ENCODE results near the gene NADSYN1.

The NADSYN1 gene

DNA sequence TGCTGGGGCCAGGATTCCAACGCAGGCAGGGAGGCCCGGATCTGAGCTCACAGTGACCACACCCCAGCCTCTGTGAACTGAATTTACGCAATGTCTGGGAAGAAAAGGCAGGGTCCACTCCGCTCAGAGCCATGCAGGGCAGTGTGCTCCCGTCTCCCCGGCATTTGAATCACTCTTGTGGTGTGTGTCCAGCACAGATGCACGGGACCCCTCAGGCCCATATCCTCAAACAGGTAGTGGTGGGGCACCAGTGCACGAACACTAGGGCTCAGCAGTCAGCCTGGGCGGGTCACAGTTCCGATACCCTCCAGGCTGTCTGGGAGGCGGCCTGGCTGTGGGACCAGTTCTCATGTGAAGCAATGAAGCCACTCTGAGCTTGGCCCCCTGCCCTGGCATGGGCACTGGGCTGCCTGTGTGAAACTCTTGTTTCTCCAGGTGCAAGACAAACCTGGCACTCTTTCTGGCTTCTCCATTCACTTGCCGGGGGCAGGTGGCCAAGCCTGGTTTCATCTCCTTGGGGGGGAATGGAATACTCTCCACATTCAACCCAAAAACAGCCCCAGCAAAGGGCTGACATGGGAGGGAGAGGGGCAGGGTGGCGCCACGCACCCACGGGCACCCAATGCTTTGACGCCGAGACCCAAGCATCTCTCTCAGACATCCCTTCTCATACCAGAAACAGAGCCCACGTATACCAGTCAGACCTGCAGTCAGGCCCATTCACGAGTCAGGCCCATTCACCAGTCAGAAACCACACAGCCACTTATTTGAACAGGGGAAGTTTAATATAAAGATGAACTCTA lies 19.2 kb upstream of the NADSYN1 start:
- no peak for DNase-seq (ENCODE audit: low read depth in 3 of 3)

- DNase-seq (ENCODE audit: low read depth in 3 of 3), result no peak
These were observed 18.4 kb upstream of the NADSYN1 start for GRCh38 chr11:71434576-71435130.

DNA sequence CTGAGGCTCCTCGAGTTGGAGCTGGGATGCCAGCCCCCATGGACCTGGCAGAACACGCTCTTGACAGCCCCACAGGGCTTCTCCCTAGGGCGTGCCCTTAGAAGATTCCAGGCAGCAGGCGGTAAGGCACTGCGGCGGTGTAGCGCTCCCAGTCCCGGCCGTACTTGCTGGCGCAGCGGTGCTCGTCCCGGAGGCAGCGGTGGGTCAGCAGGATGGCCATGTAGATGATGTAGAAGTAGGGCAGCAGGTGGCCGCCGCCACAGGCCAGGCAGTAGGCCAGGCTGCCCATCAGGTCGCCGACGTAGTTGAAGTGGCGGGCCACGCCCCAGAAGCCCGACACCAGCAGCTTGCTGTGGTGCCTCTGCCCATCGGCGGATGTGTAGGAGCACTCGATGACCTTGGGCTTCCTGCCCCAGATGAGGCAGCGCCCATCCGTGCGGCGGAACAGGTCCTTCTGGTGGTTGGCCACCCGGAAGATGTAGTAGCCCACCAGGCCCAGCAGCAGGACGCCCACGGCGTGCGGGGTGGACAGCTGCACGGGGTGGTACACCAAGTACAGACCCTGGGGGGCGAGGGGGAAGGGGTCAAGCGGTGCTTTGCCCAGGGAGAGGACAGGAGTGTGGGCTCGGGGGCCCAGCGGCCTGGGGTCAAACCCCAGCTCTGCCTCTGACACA lies 17.6 kb upstream of the NADSYN1 start:
- no peak for DNase-seq (ENCODE audit: low read depth in 3 of 3)

DNA sequence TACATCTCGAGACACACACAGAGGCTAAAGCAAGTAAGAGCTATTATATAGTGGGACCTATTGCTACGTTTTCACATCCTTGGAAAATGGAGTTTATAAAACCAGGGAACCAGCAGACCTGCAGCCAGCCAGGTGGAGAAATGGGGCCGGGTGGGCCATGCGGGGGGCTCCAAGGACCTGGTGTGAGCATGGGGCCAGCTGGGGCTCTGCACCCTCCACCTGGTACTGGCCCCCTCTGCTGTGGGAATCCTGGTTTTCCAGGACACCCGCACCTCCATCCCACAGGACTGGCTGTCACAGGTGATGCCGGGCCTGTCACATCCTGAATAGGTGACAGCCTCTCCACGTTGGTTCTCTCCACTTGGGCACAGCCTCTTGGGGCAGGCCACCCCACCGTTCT lies 16.1 kb upstream of the NADSYN1 start:
- DNase-seq (ENCODE audit: low read depth in 3 of 3), result no peak

GRCh38 chr11:71437399-71437798 lies 15.6 kb upstream of the NADSYN1 start:
- no peak for DNase-seq (ENCODE audit: low read depth in 3 of 3)

DNA sequence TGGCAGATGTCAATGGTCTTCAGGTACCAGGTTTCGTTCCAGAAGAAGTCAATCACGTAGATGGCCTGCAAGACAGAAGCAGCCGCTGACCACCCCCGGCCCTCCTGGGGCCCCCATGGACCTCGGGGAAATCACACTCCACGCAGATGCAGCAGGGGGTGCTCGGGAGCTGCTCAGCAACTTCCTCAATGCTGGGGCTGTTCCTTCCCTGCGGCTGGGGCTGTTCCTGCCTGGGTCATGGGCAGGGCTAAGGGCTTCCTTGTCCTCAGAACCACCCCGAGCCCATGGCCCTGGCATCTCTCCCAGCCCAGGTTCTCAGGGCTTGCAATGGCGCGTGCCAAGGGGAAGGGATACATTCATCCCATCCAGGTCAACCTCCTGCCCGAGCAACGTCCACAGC lies 15.1 kb upstream of the NADSYN1 start:
- DNase-seq (ENCODE audit: low read depth in 3 of 3), result no peak

DNA sequence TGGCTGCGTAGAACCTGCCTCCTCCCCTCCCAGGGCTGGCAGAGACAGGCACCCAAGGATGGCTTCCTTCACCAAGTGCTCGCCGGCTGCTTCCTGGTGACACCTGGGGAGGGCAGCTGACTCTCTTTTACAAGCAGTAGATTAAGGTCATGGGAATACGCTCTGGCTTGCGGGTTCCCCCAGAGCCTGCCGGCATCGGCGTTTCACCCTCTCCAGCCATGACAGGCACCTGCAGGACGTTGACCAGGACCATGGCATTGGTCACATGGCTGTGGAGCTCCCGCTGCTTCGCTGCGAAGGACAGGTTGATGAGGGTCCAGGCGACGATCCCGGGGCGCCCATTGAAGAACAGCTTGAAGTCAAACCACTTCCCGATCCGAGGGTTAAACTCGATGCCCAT lies 14.4 kb upstream of the NADSYN1 start:
- no peak for DNase-seq (ENCODE audit: low read depth in 3 of 3)

- no peak for DNase-seq (ENCODE audit: low read depth in 3 of 3)
These were observed 12.8 kb upstream of the NADSYN1 start for GRCh38 chr11:71440021-71440755.

DNA sequence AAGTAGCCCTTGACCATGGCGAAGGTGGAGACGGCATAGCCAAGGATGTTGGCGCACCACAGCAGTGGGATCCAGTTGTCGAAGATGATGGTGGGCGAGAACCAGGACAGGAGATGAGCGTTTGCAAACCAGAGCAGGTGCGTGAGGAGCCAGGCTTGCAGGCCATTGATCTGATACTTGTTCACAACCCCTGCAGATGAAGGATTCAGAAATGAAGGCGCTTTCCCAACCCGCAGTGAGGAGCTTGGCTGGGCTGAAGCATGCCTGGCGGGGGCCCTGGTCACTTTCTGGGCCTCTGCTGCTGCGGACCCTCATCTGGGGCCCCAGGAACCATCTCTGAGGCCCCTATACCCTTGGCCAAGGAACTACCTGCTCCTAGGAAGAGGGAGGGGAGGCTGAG lies 11.8 kb upstream of the NADSYN1 start:
- no peak for DNase-seq (ENCODE audit: low read depth in 3 of 3)

DNA sequence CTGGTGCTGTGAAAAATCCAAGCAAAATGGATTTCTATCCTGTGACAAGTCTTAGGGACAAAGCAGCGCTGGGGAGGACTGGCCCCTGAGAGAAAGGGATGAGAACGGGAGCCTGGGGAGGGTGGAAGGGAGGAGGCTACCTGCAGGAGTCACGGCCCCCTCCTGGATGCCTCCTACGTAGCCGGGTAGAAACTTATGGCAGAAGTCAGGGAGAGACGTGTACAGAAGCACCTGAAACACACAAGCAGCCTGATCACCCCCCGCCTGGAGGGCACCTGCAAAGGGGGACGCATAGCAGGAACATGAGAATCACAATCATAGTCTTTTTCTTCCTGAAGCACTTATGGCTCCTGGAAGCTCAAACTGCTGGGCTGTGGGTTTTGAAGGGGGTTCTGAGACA lies 10.9 kb upstream of the NADSYN1 start:
- DNase-seq (ENCODE audit: low read depth in 3 of 3), result no peak

DNA sequence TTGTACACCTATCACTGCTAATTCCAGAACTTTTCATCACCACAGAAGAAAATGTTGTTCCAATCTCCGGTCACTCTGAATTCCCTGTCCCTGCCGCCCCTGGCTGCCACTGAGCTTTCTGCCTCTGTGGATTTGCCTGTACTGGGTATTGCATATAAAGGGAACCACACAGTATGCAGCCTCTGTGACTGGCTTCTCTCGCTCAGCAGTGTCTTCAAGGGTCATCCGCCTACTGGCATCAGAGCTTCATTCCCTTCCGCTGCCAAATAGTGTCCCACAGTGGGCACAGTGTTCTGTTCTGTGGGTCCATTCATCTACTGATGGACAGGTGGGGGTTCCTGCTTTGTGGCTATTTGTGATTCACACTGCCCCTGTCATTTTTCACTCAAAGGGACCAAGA lies 10.1 kb upstream of the NADSYN1 start:
- no peak for DNase-seq (ENCODE audit: low read depth in 3 of 3)

- no peak for DNase-seq (ENCODE audit: low read depth in 3 of 3)
These were observed 9.1 kb upstream of the NADSYN1 start for GRCh38 chr11:71443736-71444445.

DNA sequence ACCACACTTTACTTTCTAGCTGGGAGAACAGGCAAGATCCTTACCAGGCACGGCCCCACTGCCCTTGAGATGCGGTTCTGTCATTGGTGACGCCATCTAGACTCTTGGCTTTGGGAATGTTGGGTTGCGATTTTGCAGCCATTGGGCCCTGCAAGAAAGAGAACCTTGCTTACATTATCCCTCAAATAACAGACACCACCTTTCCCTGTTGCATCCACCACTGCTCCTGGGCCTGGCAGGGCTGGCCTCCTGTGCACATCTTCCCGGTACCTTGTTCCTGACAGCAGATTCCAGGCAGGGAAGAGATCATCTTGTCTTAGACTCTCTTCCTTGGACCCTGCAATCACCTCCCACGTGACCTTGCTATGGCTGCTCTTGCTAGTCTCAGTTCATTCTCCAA lies 8.2 kb upstream of the NADSYN1 start:
- no peak for DNase-seq (ENCODE audit: low read depth in 3 of 3)

GRCh38 chr11:71446150-71446549 lies 6.9 kb upstream of the NADSYN1 start:
- DNase-seq (ENCODE audit: low read depth in 3 of 3), result no peak

DNA sequence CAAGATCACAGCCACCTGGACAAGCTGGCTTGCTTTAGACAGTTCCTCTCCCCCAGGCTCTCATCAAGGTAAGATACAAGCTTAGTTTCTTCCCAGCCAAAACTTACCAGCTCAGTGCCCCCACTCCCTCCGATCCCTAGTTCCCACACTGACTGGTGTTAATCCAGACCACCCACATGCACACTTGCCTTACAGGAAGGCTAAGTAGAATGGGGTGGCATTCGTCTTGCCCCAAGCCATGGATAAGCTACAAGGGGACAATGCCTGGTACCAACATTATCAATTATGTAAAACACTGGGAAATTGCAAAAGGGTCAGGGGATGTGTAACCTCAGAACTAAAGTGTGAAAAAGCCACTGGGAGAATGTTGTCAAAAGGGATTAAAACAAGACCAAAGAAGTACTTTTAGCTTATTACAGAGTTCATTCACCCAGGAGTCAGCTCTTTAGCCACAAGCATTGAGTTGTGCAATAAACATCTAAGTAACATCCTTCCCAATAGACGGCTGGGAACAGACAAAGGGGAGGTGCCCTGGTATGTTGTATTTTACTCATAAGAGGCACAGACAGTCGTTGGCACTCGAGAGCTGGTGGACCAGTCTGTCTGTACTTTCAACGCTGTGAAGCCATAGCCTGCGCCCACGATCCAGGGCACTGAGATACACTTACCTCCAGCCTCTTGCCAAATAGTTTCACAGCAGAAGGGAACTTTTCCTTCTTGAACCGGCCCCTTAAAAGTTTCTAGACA lies 5.9 kb upstream of the NADSYN1 start:
- DNase-seq (ENCODE audit: low read depth in 3 of 3), result no peak

DNA sequence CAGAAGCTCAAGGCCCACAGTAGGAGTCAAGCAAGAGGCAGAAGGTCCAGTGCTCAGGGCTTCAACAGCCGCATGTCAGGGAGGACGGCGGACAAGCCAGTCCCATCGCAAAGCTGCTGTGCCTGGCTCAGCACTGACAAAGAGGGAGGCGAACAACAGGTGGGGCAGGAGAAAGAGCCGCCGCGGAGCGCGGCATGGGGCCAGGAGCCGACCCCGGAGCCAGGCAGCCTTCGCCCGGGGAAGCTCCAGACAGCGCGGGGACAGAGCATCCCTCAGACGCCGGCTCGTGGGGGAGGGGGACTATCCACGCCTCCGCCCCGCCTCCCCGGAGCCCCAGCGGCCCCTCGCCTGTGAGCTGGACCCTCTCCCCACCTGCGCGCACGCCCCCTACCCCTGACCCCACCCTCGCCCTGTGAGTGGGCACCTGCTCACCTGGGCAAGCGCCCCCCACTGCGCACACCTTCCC lies 5.2 kb upstream of the NADSYN1 start:
- DNase-seq (ENCODE audit: low read depth in 3 of 3), result no peak

- peak; percentile 85 to 92 (median 92) for DNase-seq (ENCODE audit: low read depth in 3 of 3)
These were observed 4.5 kb upstream of the NADSYN1 start, which contains the start of gene DHCR7 for GRCh38 chr11:71448257-71449171. DHCR7 (minus strand) TSS chr11:71448393; CDS start chr11:71444952, 3,441 bp downstream.

GRCh38 chr11:71449596-71449995 lies 3.4 kb upstream of the NADSYN1 start:
- no peak for DNase-seq (ENCODE audit: low read depth in 3 of 3)

GRCh38 chr11:71450507-71450906 lies 2.5 kb upstream of the NADSYN1 start:
- no peak for DNase-seq (ENCODE audit: low read depth in 3 of 3)

DNA sequence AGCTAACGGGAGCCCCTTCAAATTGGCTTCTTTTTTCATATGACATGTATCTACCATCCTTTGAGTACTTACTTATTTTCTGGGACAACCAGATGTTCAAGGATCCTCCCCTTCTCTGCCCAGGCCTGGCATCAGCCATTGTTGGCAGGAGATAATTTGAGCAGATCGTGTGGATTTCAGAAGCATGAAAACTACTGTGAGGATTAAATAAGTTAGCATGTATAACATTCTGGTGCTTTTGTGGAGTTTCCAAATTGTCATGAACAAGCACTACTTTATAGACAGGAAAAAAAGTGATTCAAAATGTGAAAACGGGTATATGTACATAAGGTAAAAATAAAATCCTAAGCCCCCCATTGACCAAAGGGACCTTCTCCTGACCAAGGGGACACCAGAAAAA lies 2.1 kb upstream of the NADSYN1 start:
- no peak for DNase-seq (ENCODE audit: low read depth in 3 of 3)
